Liver (tissue), 9 donors: Measurements from ENCODE around the gene HOXB2. TPM values are rescaled to one million over a fixed set of nuclear protein-coding genes. Genes with fewer than 3 reads are reported as not detected.
A peak's percentile ranks its signal among the peaks of the same experiment; 100 is the strongest.

Experiments
- DNase-seq: peaks from one replicate; pipeline ENCODE4 v3.0.0-alpha.2; 2017; ENCODE audit warnings: low spot score
- H3K27ac ChIP-seq, 2 donors: one replicate each; pipeline ENCODE4 v1.7.0; 2013; ENCODE audit warnings: inconsistent platforms in 2 of 2, low read length in 2 of 2, control low read depth in 1 of 2, low read depth in 1 of 2, mild to moderate bottlenecking in 1 of 2
- H3K27me3 ChIP-seq, 4 donors: one replicate each; pipeline versions ENCODE4 v1.6.1 to v1.7.0; 2013; ENCODE audit warnings: low read length in 3 of 4, inconsistent platforms in 1 of 4, mild to moderate bottlenecking in 1 of 4, moderate library complexity in 1 of 4; ENCODE audit not compliant: control insufficient read depth in 4 of 4, insufficient read depth in 4 of 4
- H3K36me3 ChIP-seq, 4 donors: one replicate each; pipeline versions ENCODE4 v1.6.1 to v1.7.0; 2013; ENCODE audit warnings: low read length in 3 of 4, mild to moderate bottlenecking in 3 of 4, low read depth in 1 of 4, moderate library complexity in 1 of 4; ENCODE audit not compliant: control insufficient read depth in 4 of 4, insufficient read depth in 3 of 4
- H3K4me1 ChIP-seq, 4 donors: one replicate each; pipeline versions ENCODE4 v1.6.1 to v1.7.0; 2013; ENCODE audit warnings: low read length in 3 of 4, mild to moderate bottlenecking in 3 of 4, moderate library complexity in 1 of 4; ENCODE audit not compliant: control insufficient read depth in 4 of 4, insufficient read depth in 4 of 4
- H3K4me3 ChIP-seq, 3 donors: one replicate each; pipeline versions ENCODE4 v1.6.1 to v1.7.0; 2013; ENCODE audit warnings: low read length in 3 of 3, control low read depth in 1 of 3, low read depth in 1 of 3, mild to moderate bottlenecking in 1 of 3
- H3K9ac ChIP-seq, 2 donors: one replicate each; pipeline ENCODE4 v1.7.0; 2013; ENCODE audit warnings: low read length in 2 of 2, mild to moderate bottlenecking in 2 of 2, moderate library complexity in 2 of 2, control low read depth in 1 of 2, low read depth in 1 of 2
- H3K9me3 ChIP-seq, 4 donors: one replicate each; pipeline versions ENCODE4 v1.6.1 to v1.7.0; 2013; ENCODE audit warnings: low read length in 3 of 4; ENCODE audit not compliant: control insufficient read depth in 4 of 4
- EGR1 ChIP-seq, 2 donors: IDR thresholded peaks; 2 replicates each; pipeline ENCODE4 v1.6.1; 2016 to 2018; ENCODE audit warnings: antibody characterized with exemption in 2 of 2, low read depth in 2 of 2
- FOXA1 ChIP-seq: IDR thresholded peaks from 2 replicates; pipeline ENCODE4 v1.6.1; 2016; ENCODE audit warnings: antibody characterized with exemption
- FOXA2 ChIP-seq: IDR thresholded peaks from 2 replicates; pipeline ENCODE4 v1.6.1; 2016; ENCODE audit warnings: antibody characterized with exemption
- GABPA ChIP-seq, 2 donors: IDR thresholded peaks in 1 of 2; conservative IDR thresholded peaks in 1 of 2; 2 replicates each; pipeline ENCODE4 v1.6.1; 2016; ENCODE audit warnings: antibody characterized with exemption in 2 of 2, mild to moderate bottlenecking in 1 of 2, moderate library complexity in 1 of 2
- HNF4A ChIP-seq, 2 donors: conservative IDR thresholded peaks; 2 replicates each; pipeline ENCODE4 v1.6.1; 2016; ENCODE audit warnings: antibody characterized with exemption in 2 of 2, mild to moderate bottlenecking in 2 of 2
- HNF4G ChIP-seq: IDR thresholded peaks from 2 replicates; pipeline ENCODE4 v1.6.1; 2016; ENCODE audit warnings: antibody characterized with exemption
- JUND ChIP-seq, 2 donors: IDR thresholded peaks; 2 replicates each; pipeline ENCODE4 v1.6.1; 2016; ENCODE audit warnings: antibody characterized with exemption in 2 of 2
- NR2F2 ChIP-seq: IDR thresholded peaks from 2 replicates; pipeline ENCODE4 v1.6.1; 2016; ENCODE audit warnings: antibody characterized with exemption
- RXRA ChIP-seq, 2 donors: IDR thresholded peaks; 2 replicates each; pipeline ENCODE4 v1.6.1; 2017 to 2018; ENCODE audit warnings: antibody characterized with exemption in 2 of 2, mild to moderate bottlenecking in 1 of 2
- SP1 ChIP-seq: IDR thresholded peaks from 2 replicates; pipeline ENCODE4 v1.6.1; 2018; ENCODE audit warnings: antibody characterized with exemption, mild to moderate bottlenecking
- YY1 ChIP-seq: IDR thresholded peaks from 2 replicates; pipeline ENCODE4 v1.6.1; 2016; ENCODE audit warnings: antibody characterized with exemption, mild to moderate bottlenecking
- WGBS: extraction: QIAGEN DNeasy Blood & Tissue Kit; methylation state at CpG from one replicate; pipeline ENCODE4 v1.1.7; 2013; 5-methylcytosine and 5-hydroxymethylcytosine counted together
- polyA plus RNA-seq, 2 donors: library from polyadenylated mRNA; stranded (reverse) in 1 of 2; unstranded in 1 of 2; fragments of 200-250 nt in 1 of 2; fragments of >200 nt in 1 of 2; fragmentation: Nextera tagmentation in 1 of 2; extraction: Ambion mirVana in 1 of 2; gene quantifications; one replicate each; pipeline versions ENCODE4 v1.2.1 to v1.2.3, GENCODE V29; 2013 to 2015
- total RNA-seq, 2 donors: library from RNA; depleted of rRNA; stranded (reverse); fragments of >200 nt; gene quantifications; one replicate each; pipeline ENCODE4 v1.2.3, GENCODE V29; 2014
- TF ChIP-seq, protein P1 (sequence below): IDR thresholded peaks from 2 replicates; pipeline ENCODE4 v1.6.1; 2016; ENCODE audit warnings: antibody characterized with exemption
- TF ChIP-seq, protein P2 (sequence below): IDR thresholded peaks from 2 replicates; pipeline ENCODE4 v1.6.1; 2016; ENCODE audit warnings: antibody characterized with exemption, mild to moderate bottlenecking
- TF ChIP-seq, protein P3 (sequence below): fragments of 150-350 bp; IDR thresholded peaks from 2 replicates; pipeline ENCODE4 v1.5.1; 2017; ENCODE audit warnings: improper control_type of control experiment, low read depth, low read length; ENCODE audit not compliant: missing input control
- TF ChIP-seq, protein P4 (sequence below): IDR thresholded peaks from 2 replicates; pipeline ENCODE4 v1.6.1; 2016; ENCODE audit warnings: antibody characterized with exemption
- TF ChIP-seq, protein P5 (sequence below): IDR thresholded peaks from 2 replicates; pipeline ENCODE4 v1.6.1; 2016; ENCODE audit warnings: antibody characterized with exemption
- donor health status: healthy.
- donor health status: healthy.
- donor health status: healthy.
- donor health status: healthy.
- donor health status: healthy.

The HOXB2 gene
- total and polyA plus RNA-seq, 4 donors = 0.67 to 2.5 (median 1.8) TPM

DNA sequence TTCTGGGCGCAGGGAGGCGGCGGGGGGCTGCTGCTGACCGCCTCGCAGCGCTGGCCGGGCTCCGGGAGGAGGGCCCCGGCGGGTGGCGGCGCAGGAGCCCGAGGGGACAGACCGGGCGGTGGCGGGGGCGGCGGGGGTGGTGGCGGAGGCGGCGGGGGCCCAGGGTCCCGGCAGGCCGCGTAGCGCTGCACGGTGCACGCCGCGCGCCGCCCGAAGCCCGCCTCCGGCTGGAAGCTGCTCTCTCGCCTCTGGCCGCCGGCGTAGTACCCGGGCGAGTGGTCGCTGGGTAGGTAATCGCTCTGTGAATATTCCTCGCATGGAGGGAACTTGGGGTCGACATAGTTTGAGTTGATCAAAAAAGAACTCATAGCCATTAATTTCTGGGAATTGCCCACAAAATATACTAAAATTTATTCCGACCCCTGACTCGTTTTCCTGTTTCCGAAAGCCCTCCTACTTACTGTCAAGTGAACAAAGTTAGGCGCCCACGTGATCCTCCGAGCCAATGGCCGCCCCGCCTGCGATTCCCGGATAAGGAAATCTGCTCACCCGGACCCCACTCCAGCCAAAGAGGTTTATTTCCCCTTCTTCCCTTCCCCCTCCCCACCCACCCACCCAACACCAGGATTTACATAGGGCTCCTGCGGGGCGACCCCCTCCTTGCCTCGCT, 33.2 kb upstream of the HOXB2 start, which contains the start of gene HOXB4:
TSS of gene HOXB4 (minus strand) at position 405 of the 670 bp plus-strand sequence. CDS start at position 374, 31 bp downstream.
- peak within 1 kb of the TSS; percentile 65 to 72 for H3K27ac ChIP-seq
- 4% methylated on average over 58 of the region's 58 CpGs for WGBS
- H3K4me3 ChIP-seq = peak within 1 kb of the TSS in 2 of 3 donors; percentile 39 to 46
- H3K9me3 ChIP-seq = no peaks in the 10 kb centered on the region
- peak; percentile 53 for DNase-seq
- TF ChIP-seq, protein P1, sequence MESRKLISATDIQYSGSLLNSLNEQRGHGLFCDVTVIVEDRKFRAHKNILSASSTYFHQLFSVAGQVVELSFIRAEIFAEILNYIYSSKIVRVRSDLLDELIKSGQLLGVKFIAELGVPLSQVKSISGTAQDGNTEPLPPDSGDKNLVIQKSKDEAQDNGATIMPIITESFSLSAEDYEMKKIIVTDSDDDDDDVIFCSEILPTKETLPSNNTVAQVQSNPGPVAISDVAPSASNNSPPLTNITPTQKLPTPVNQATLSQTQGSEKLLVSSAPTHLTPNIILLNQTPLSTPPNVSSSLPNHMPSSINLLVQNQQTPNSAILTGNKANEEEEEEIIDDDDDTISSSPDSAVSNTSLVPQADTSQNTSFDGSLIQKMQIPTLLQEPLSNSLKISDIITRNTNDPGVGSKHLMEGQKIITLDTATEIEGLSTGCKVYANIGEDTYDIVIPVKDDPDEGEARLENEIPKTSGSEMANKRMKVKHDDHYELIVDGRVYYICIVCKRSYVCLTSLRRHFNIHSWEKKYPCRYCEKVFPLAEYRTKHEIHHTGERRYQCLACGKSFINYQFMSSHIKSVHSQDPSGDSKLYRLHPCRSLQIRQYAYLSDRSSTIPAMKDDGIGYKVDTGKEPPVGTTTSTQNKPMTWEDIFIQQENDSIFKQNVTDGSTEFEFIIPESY = no peak
- TF ChIP-seq JUND (IDR thresholded peaks at IDR 0.05) = no peak
- no peak for TF ChIP-seq NR2F2
- no peak for TF ChIP-seq YY1
- TF ChIP-seq FOXA1 = no peak
- TF ChIP-seq, protein P2, sequence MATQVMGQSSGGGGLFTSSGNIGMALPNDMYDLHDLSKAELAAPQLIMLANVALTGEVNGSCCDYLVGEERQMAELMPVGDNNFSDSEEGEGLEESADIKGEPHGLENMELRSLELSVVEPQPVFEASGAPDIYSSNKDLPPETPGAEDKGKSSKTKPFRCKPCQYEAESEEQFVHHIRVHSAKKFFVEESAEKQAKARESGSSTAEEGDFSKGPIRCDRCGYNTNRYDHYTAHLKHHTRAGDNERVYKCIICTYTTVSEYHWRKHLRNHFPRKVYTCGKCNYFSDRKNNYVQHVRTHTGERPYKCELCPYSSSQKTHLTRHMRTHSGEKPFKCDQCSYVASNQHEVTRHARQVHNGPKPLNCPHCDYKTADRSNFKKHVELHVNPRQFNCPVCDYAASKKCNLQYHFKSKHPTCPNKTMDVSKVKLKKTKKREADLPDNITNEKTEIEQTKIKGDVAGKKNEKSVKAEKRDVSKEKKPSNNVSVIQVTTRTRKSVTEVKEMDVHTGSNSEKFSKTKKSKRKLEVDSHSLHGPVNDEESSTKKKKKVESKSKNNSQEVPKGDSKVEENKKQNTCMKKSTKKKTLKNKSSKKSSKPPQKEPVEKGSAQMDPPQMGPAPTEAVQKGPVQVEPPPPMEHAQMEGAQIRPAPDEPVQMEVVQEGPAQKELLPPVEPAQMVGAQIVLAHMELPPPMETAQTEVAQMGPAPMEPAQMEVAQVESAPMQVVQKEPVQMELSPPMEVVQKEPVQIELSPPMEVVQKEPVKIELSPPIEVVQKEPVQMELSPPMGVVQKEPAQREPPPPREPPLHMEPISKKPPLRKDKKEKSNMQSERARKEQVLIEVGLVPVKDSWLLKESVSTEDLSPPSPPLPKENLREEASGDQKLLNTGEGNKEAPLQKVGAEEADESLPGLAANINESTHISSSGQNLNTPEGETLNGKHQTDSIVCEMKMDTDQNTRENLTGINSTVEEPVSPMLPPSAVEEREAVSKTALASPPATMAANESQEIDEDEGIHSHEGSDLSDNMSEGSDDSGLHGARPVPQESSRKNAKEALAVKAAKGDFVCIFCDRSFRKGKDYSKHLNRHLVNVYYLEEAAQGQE = no peak
- TF ChIP-seq RXRA (IDR thresholded peaks at IDR 0.05) = no peak
- TF ChIP-seq, protein P3, sequence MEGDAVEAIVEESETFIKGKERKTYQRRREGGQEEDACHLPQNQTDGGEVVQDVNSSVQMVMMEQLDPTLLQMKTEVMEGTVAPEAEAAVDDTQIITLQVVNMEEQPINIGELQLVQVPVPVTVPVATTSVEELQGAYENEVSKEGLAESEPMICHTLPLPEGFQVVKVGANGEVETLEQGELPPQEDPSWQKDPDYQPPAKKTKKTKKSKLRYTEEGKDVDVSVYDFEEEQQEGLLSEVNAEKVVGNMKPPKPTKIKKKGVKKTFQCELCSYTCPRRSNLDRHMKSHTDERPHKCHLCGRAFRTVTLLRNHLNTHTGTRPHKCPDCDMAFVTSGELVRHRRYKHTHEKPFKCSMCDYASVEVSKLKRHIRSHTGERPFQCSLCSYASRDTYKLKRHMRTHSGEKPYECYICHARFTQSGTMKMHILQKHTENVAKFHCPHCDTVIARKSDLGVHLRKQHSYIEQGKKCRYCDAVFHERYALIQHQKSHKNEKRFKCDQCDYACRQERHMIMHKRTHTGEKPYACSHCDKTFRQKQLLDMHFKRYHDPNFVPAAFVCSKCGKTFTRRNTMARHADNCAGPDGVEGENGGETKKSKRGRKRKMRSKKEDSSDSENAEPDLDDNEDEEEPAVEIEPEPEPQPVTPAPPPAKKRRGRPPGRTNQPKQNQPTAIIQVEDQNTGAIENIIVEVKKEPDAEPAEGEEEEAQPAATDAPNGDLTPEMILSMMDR = no peak
- TF ChIP-seq FOXA2 = no peak
- TF ChIP-seq, protein P4, sequence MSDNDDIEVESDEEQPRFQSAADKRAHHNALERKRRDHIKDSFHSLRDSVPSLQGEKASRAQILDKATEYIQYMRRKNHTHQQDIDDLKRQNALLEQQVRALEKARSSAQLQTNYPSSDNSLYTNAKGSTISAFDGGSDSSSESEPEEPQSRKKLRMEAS = no peak
- TF ChIP-seq, protein P5, sequence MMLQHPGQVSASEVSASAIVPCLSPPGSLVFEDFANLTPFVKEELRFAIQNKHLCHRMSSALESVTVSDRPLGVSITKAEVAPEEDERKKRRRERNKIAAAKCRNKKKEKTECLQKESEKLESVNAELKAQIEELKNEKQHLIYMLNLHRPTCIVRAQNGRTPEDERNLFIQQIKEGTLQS = no peak
- TF ChIP-seq HNF4A (conservative IDR thresholded peaks at IDR 0.05) = no peak
- no peak for TF ChIP-seq SP1
- no peak for TF ChIP-seq GABPA (IDR thresholded peaks at IDR 0.05 in 1 of 2, conservative IDR thresholded peaks at IDR 0.05 in 1 of 2)
- TF ChIP-seq EGR1 (IDR thresholded peaks at IDR 0.05; ENCODE audit: low read depth in 2 of 2) = no peak
- no peak for TF ChIP-seq HNF4G
- peak within 1 kb of the TSS in 1 of 2 donors; percentile 53 for H3K9ac ChIP-seq
- no peaks in the 10 kb centered on the region for H3K36me3 ChIP-seq
- peaks cover 0 to 21% (median 3%) of the 10 kb centered on the region in 4 donors for H3K27me3 ChIP-seq
- peaks cover 0 to 6% (median 3%) of the 10 kb centered on the region in 4 donors for H3K4me1 ChIP-seq
